ENCODE measurements around the gene PCK1. TPM values are rescaled to one million over a fixed set of nuclear protein-coding genes. Genes with fewer than 3 reads are reported as not detected.
A peak's percentile ranks its signal among the peaks of the same experiment; 100 is the strongest.

The PCK1 gene
- total and polyA plus RNA-seq, 9 donors: 0.30 to 133 (median 1.9) TPM

DNA sequence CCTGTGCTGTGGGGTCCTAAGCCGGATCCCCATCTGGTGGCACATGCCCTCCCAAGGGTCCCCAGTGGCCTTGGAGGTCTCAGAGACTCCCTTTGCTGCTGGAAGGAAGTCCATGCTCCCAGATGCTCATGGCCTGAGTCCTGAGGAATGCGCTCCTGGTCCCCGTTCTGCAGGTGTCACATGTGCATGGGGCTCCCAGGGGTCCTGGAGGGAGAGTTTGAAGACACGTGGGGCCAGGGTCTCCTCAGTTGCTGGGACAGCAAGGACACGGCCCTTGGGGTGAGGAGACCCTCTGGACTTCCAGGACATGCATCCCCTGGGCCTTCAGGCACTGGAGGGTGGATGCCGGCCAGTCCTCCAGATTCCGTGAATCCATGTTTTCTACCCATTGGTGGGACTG lies 47.6 kb downstream of the PCK1 start:
- no peak for TF ChIP-seq EP300 (IDR thresholded peaks at IDR 0.05)
- TF ChIP-seq POLR2A (IDR thresholded peaks at IDR 0.05): no peak
- no peak for TF ChIP-seq CTCF (IDR thresholded peaks at IDR 0.05)
- no peaks in the 10 kb centered on the region for H3K9me3 ChIP-seq
- no peaks in the 10 kb centered on the region for H3K36me3 ChIP-seq
- H3K4me1 ChIP-seq (ENCODE audit: insufficient read depth): no peaks in the 10 kb centered on the region
- H3K27ac ChIP-seq: no peak overlapping the region
- H3K27me3 ChIP-seq: no peaks in the 10 kb centered on the region
- WGBS, 3 donors: 73 to 87% (median 86%) methylated on average over 7 of the region's 7 CpGs
- DNase-seq: peak in 1 of 5 donors; percentile 3
- intact Hi-C loops (cut with DNase I): no loop called here
- H3K4me3 ChIP-seq: no peak overlapping the region

DNA sequence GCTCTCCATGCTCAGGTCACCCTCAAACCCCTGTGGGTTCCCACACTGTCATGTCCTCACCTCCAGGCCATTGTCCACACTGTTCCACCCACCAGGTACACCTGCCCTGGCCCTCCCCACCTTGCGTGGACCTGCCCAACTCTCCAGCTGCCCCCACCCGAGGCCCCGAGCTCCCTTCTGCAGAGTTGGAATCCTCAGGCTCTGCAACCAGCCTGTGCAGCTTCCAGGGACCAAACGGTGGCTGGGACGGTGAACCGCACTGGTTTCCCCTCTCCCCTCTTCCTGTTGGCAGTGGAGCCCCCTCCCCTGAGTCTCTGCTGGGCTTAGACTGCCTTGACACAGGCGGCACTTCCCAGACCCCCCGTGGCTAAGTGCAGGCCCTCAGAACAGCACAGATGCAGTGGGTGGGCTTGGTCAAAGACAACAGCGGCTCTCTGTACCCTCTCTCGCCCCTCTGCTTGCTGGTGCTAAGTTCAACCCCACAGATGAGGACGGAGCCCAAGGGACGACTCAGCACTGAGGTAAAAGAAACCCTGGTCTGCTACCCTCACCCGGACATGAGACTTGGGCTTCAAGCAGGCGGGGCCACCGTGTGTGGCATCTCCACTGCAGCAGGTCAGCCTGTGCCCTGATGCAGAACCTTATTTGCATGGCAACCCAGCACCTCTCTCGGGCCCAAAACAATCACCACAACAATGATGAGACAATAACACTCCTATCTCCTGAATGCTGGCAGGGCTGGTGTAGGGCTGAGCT lies 48.4 kb downstream of the PCK1 start:
- peak in 1 of 5 donors; percentile 6 for DNase-seq
- H3K9me3 ChIP-seq: no peaks in the 10 kb centered on the region
- no peaks in the 10 kb centered on the region for H3K36me3 ChIP-seq
- TF ChIP-seq POLR2A (IDR thresholded peaks at IDR 0.05) (no peak), CTCF (IDR thresholded peaks at IDR 0.05) (no peak), EP300 (IDR thresholded peaks at IDR 0.05) (no peak)
- H3K27me3 ChIP-seq: no peaks in the 10 kb centered on the region
- 83 to 87% (median 85%) methylated on average over 14 to 16 of the region's 16 CpGs for WGBS, 3 donors
- intact Hi-C loops (cut with DNase I): no loop called here
- no peak overlapping the region for H3K4me3 ChIP-seq
- H3K4me1 ChIP-seq (ENCODE audit: insufficient read depth): no peaks in the 10 kb centered on the region
- no peak overlapping the region for H3K27ac ChIP-seq

GRCh38 chr20:57609842-57610167 lies 48.9 kb downstream of the PCK1 start:
- WGBS, 3 donors: 73 to 84% (median 78%) methylated on average over 8 of the region's 8 CpGs
- Histone ChIP-seq H3K9me3 (no peaks in the 10 kb centered on the region), H3K27ac (no peak overlapping the region), H3K36me3 (no peaks in the 10 kb centered on the region), H3K4me3 (no peak overlapping the region), H3K27me3 (no peaks in the 10 kb centered on the region), H3K4me1 (ENCODE audit: insufficient read depth) (no peaks in the 10 kb centered on the region)
- DNase-seq: peak in 1 of 5 donors; percentile 0
- intact Hi-C loops (cut with DNase I): no loop called here
- TF ChIP-seq EP300 (IDR thresholded peaks at IDR 0.05) (no peak), POLR2A (IDR thresholded peaks at IDR 0.05) (no peak), CTCF (IDR thresholded peaks at IDR 0.05) (no peak)

DNA sequence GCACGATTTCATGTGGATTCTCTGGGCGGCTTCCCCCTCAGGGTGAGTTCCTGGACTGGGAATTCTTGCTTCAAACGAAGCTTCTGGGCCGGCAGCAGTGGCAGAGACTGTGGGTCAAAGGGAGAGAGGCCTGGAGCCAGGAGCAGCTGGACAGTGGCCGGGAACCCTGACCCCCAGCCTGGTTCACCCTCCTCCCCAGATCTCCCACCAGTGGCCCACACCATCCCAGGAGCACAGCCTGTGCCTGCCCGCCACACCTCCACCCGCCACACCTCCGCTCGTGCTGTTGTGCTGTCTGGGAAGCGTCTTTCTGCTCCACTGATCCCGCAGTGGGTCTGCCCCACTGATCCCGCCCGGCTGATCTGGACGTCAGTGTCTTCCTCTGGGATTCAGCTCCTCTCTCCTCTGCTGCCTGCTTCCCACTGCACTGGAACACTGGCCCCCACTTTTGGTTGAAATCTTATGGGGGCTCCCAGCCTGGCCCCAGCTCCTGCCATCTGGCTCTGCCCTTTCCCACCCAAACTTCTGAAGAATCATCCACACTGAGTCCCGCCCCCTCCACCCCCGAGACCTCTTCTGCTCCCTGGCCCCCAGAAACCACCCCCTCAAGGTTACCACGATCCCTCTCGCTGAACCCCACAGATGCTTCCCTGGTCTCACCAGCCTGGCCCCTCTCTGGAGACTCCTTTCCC lies 49.5 kb downstream of the PCK1 start:
- 46 to 57% (median 55%) methylated on average over 18 of the region's 18 CpGs for WGBS, 3 donors
- Histone ChIP-seq H3K4me1 (ENCODE audit: insufficient read depth) (no peaks in the 10 kb centered on the region), H3K36me3 (no peaks in the 10 kb centered on the region), H3K9me3 (no peaks in the 10 kb centered on the region), H3K4me3 (no peak overlapping the region), H3K27me3 (no peaks in the 10 kb centered on the region), H3K27ac (no peak overlapping the region)
- DNase-seq: peak in 1 of 5 donors; percentile 9
- intact Hi-C loops (cut with DNase I): no loop called here
- no peak for TF ChIP-seq EP300 (IDR thresholded peaks at IDR 0.05)
- no peak for TF ChIP-seq POLR2A (IDR thresholded peaks at IDR 0.05)

Data from ovary (tissue), 9 donors.